HL-60 (cell line): ENCODE results near the gene VTI1A.

Experiments
- CTCF ChIP-seq: IDR thresholded peaks from one replicate; pipeline ENCODE4 v1.5.1; 2011; ENCODE audit warnings: low read length, control low read depth, inconsistent platforms; ENCODE audit not compliant: insufficient read depth
- SPI1 ChIP-seq: IDR thresholded peaks from 2 replicates; pipeline ENCODE4 v1.6.1; 2012; ENCODE audit warnings: low read depth, mild to moderate bottlenecking, borderline replicate concordance

- TF ChIP-seq CTCF (no peak), SPI1 (no peak)
Observed at GRCh38 chr10:112531421-112531820, 84.4 kb downstream of the VTI1A start.
